Stimulated activated CD8-positive, alpha-beta memory T cell treated with anti-CD3 and anti-CD28 coated beads, Interleukin-7, amount 100 ng/mL, for 1 hour (primary cell): ENCODE results near the gene EFS.

Experiments used
- DNase-seq, 2 donors: peaks; one replicate each; pipeline ENCODE4 v3.0.0-alpha.2; 2020; ENCODE audit warnings: low read depth in 2 of 2

EFS gene

DNA sequence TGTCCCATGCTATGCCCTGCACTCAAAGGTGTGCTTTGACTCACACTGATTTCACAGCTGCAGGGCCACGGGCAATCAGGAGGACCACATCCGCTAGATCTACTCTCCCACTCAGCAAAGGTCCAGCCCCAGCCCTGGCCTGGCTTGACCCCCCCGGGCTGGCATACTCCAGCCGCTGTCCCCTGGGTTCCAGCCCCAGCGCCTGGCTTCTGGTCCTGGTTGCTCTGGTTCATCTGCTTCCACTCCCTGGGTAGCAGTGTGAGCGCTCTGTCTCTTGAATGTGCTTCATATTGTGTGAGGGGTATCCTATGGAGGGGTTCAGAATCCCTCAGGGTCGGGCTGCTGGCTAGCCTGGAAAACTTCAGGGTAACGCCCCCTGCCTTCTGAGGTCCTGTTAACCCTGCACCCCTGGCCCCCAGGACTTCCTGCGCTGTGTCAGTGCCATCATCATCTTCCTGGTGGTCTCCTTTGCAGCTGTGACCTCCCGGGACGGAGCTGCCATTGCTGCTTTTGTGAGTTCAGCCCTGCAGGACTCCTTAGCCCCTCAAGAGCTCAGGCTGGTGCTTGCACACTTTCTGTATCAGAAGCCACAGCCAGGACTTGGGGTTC lies 13.7 kb upstream of the EFS start:
- no peak for DNase-seq

DNA sequence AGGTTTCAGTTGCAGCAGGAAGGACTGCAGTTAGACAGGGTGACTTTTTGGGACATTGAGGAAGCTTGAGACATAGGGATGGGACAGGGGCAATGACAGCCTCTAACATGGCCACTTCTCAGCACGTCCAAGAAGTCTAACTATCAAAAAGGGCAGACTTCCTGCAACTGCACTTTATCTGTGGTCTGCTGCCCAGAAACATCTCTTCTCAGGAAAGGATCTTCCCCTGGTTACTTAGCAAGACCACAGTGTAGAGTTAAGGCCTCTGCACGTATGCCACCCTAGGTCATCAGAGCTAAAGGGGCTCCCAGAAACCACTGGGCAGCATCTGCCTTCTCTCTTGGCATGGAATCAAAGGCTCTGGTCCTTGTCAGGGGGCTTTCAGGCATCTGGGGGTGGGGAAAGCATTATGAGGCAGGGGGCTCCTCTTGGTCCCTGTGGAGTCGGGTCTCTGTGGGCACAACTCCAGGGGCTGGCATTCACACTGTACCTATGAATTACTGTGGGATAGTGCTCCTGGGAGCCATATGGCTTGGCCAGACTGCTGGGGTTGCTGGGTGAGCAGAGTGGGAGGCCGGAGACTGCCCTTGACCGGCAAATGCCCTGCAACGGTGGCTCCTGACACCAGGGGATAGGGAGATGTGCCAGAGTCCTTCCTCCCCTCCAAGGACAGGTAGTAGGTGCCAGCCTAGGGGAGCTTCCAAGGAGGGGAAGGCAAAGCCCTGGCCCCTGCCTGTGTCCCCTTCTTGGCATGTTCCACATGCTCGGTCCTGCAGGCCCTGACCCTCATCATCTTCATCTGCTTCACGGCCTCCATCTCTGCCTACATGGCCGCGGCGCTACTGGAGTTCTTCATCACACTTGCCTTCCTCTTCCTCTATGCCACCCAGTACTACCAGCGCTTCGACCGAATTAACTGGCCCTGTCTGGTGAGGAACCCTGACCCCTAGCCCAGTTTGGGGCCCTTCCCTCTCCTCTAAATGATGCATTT lies 12.9 kb upstream of the EFS start:
- no peak for DNase-seq

DNA sequence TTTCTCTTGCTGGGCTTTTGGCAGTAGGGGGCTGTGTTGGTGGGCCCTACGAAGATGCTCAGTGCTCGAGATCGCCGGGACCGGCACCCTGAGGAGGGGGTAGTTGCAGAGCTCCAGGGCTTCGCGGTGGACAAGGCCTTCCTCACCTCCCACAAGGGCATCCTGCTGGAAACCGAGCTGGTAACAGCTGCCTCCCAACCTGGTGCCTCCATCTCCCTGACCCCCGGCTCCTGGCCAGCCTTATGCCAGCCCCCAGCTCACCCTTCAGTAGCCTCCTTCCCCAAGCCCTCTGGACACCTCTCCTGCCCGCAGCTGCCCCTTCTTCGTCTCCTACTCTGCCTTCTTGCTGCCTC lies 12.2 kb upstream of the EFS start:
- DNase-seq: no peak

DNA sequence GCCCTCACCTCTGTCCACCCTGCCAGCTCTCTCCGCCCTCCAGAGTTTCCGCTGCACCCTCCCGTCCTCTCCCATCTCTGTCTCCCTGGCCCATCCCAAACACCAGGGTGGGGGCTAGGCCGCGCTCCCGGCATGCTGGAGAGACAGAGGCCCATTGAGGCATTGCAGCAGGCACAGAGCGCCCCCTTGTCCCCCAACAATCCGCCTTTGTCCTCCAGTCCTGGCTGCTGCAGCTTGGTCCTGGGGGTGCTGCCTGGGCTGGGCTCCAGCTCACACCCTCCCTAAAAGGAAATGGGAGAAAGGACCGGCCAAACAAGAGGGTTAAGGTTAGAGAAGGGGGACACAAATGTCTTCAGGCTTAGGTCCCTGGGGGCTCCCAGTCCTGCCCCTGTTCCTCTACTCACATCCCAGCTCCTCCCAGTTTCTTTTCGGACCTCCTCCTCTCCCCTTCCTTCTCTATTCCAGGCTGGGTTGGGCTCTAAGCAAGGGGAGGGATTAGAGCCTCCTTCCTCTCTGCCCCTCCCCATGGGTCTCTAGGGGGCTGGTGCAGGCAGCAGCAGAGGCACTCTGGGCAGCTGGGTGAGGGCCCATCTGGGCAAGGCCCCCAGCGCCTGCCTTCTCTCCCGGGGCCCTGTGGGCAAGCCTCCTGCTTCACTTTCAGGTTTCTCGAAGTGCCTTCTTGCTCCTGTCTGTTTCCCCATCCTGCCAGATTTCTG lies 11.7 kb upstream of the EFS start, which contains the start of gene CMTM5:
CMTM5 (plus strand) TSS at position 565 of the 716 bp plus-strand sequence. CDS start 206 bp downstream, outside the sequence.
- DNase-seq: no peak

DNA sequence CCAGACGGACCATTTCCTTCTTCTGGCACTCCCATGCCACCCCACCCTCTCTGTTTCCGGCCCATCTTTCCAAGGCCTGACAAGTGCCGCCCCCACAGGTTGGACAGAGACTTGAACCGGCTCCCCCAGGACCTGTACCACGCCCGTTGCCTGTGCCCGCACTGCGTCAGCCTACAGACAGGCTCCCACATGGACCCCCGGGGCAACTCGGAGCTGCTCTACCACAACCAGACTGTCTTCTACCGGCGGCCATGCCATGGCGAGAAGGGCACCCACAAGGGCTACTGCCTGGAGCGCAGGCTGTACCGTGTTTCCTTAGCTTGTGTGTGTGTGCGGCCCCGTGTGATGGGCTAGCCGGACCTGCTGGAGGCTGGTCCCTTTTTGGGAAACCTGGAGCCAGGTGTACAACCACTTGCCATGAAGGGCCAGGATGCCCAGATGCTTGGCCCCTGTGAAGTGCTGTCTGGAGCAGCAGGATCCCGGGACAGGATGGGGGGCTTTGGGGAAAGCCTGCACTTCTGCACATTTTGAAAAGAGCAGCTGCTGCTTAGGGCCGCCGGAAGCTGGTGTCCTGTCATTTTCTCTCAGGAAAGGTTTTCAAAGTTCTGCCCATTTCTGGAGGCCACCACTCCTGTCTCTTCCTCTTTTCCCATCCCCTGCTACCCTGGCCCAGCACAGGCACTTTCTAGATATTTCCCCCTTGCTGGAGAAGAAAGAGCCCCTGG lies 10.7 kb upstream of the EFS start:
- no peak for DNase-seq

DNA sequence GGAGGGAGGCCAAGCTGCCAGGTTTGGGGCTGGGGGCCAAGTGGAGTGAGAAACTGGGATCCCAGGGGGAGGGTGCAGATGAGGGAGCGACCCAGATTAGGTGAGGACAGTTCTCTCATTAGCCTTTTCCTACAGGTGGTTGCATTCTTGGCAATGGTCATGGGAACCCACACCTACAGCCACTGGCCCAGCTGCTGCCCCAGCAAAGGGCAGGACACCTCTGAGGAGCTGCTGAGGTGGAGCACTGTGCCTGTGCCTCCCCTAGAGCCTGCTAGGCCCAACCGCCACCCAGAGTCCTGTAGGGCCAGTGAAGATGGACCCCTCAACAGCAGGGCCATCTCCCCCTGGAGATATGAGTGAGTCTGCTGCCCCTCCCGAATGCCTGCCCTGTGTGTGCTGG lies 8.1 kb upstream of the EFS start:
- no peak for DNase-seq

DNA sequence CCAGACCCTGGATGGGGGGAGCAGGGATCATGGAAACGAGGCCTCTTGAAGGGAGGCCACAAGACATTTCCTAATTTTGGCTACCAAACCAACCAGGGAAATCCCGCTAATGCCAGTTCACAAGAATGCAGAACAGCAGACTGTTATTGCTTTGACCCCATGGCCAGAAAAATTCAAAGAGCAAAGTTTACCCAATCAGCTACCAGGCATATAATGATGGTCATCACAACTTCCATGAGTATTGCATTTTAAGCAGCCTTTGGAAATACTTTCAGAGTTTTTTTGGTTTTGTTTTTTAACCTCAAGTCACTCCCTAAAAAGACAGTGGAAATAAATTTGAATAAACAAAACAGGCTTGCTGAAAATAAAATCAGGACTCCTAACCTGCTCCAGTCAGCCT lies 7.5 kb upstream of the EFS start, which contains the start of gene IL25:
IL25 (plus strand) TSS at position 301 of the 400 bp plus-strand sequence.
- DNase-seq: no peak

DNA sequence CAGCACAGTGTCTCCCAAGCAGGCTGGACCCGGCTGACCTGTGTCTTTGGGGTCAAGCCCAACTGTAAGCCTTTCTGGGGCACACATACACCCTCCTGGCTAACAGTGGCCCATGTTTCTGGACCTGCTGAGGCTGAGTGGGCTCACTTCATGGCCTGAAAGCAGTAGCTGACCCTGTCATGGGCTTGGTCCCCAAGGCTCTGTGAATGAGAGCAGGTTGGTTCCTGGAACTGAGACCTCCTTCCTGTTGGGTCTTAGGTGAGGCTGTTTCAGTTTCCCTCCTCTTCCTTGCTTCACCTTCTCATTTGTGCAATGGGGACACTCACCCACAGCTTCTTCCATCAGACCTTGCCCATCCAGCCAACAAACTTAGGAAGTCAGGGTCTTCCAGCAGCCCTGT lies 6.9 kb upstream of the EFS start:
- no peak for DNase-seq

DNA sequence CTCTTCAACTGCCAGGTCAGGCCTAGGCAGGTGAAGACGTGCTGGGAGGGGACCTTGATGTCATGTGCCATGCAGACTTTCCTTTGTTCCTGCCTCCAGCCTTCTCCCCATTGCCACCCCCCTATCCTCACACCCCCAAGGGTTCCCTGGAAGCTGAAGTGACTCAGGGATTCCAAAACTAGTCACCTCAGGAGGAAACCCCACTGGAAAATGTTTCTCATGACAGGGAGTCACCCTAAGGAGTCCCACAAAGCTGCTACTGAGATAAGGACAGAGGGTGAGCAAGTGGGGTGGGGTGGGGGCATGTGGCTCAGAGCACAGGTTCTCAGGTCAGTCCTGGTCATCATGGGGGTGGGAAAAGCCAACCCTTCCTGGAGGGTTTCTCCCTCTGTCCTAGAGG lies 5.2 kb upstream of the EFS start:
- no peak for DNase-seq

DNA sequence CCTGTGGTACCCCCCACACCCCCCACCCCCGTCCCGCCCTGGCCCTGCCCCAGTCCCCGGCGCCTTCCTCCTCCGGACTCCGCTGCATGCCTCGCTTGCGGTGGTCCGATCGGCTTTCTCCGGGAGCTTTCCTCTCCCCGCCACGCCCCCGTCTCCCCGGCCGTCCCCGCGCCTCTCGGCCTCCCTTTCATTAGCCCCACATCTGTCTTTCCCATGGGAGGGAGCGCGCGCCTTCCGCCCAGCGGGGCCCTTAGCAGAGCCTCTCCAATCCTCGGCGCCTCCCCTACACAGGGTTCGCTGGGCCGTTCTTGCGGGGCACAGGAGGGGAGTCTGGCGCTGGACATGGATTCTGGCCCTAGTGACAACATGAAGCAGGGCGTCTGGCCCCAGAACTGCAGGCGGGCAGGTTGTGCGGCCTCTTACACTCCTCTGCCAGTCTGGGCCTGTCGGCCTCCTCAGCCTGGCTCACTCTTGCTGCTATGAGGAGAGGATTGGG lies 1.5 kb upstream of the EFS start:
- no peak for DNase-seq

DNA sequence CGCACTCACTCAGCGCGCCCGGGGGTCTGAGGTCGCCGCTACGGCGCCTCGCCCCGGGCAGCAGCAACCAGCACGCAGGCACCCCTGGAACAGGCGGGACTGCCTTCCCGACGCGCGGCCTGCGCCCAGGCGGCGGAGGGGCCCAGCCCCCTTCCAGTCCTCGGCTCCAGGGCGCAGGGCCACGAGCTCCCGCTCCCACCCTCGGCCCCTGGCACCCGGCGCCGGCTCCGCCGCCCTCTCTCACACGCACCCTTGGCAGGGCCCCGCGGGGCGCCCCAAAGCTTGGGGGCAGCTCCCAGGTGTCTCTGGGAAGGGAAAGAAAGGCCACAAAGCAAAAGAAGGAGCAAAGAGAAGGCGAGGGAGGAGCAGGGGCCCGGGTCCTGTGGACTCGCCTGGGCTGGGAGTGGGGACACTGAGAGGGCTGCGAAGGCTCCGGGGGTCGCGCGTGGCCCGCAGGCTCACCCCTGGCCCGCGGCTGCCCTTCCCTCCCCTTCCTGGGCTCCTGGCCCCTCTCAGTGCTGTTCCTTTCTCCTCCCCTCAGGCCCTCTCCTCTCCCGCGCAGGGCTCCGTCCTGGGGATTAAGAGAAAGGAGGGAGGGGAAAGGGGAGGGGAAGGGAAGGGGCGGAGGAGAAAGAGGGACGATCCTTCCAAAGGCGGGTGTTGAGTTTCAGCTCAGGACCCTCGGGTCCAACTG lies 907 bp upstream of the EFS start:
- no peak for DNase-seq

DNA sequence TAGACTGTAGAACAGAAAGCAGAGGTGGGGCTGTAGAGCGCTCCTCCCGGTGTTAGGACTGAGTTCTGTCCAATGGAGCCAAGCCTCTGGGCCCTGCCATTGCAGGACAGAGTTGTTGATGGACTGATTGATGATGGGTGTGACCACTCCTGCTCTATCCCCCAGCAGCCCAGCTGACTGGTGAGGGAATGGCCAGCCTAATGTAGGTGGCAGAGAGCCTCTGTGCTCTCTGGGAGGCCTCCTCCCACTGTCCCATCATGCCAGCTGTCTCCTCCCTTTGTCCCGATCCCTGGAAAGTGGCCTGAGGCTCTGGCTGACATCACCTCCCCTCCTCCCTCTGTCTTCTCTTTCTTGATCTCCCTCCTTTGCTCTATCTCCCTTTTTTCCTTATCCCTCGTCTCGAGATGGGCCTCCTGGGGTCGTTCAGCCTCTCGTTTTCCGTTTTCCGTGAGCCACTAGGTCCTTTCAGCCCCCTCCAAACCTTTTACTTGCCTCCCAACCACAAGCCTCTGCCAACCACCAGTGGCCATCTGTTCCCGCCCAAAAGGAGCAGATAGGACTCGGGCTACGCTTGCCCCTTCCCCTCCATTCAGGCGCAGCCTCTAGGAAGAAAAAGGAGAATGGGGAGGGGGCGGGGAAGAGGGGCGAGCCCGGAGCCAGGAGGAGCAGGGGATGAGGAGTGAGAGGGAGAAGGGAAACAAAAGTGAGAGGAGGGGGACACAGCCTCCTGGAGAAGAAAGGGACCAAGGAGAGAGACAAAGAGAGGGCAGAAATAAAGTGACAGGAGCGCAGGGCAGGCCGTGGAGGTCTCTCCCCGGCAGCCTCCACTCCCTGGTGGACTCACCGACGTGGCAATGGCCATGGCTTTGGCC lies 572 bp downstream of the EFS start:
- no peak for DNase-seq

DNA sequence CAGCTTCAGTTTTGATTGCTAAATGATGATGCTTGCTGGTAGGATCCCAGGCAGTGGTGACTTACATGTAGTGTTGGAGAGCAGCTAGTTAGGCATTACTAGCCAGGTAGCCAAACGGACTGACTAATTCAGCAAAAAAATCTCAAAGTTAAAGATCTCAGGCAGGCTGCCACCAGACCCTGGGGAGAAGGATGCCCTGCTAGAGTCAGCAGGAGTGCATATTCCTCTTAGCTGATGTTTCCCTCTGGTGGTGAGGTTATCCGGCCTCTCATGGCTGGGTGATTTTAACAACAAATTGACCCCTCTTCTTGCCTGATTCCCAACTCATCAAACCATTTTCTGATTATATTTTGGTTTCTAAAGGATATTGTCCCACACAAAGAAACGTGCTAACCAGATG lies 2.8 kb downstream of the EFS start:
- DNase-seq: no peak

DNA sequence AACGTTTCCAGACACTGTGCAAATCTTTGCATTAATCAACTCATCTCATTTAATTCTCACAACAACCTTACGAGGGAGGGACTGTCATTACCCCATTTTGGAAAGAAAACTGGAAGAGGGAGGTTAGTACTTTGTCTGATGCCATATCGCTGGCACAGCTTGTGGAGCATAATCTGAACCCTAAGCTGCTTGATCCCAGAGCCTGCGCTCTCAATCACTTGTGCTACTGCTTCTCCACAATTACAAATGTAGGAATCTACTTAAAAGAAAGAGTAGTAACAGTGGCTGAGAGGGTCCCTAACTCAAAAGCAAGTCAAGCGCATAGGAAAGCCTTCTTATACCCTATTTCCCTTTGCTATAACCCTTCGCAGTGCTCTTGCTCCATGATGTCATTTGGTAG lies 3.2 kb downstream of the EFS start:
- DNase-seq: no peak

DNA sequence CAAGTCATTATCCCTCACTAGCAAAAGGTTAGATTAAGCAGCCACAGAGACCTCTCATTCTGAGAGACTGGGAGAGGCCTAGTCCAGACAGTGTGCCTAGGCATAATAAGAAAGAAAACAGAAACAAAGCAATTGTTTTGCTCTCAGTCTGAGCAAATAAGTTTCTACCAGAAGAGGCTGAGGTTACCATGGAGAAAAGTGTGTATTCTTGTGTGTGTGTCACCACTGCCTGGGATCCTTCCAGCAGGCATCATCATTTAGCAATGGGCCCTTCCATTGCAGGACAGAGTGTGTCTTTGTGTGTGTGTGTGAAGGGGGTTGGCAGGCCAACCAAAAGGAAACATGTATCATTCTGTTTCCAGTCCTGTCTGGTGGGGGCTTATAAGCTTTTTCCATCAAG lies 3.7 kb downstream of the EFS start:
- DNase-seq: no peak

DNA sequence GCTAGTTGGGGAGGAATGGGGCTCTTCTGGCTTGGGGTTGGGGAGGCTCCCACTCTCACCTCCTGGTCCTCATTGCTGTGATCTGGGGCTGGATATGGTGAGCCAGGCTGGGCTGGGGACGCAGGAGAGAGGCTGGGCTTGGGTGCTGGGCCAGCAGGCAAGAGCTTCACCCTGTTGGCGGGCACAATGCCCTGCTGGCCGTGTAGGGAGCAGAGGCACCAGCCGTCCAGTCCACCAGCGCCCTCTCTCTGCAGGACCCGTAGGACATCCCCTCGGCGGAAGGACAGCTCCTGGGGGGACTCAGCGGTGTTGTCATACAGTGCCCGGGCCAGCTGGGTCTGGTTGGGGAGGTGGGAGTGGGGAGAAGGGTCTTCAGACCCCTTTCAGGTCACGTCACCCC lies 4.5 kb downstream of the EFS start:
- no peak for DNase-seq

DNA sequence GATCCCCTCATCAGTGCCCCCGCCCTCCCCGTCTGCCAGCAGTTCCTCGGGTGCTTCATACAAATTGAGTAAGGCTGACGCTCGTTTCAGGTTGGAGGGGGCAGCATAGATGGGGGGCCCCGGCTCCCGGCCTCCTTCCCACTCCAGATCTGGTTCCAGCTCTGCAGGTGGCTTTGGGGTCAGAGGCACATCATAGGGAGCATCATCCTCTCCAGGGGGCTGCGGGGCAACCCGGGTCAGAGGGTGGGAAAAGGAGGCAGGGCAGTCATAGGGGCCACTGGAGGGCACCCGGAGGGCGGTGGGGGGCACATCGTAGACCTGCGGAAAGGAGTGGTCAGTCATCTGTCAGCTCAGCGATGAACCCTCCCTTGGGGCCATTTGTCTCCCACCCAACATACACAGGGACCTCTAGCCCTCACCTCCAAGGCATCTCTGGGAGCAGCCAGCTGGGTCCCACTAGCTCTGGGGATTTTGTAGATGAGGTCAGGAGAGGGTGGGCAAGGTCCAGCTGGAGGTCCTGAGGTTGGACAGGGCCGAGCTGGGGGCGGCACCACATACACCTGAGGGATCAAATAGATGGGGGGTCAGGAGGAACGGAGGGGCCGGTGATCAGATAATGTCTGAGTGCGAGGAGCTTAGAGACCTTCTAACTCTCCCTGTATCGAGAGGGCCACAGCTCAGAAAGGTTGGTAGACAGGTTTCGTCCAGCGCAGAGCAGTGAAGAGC lies 5.1 kb downstream of the EFS start:
- DNase-seq: no peak

DNA sequence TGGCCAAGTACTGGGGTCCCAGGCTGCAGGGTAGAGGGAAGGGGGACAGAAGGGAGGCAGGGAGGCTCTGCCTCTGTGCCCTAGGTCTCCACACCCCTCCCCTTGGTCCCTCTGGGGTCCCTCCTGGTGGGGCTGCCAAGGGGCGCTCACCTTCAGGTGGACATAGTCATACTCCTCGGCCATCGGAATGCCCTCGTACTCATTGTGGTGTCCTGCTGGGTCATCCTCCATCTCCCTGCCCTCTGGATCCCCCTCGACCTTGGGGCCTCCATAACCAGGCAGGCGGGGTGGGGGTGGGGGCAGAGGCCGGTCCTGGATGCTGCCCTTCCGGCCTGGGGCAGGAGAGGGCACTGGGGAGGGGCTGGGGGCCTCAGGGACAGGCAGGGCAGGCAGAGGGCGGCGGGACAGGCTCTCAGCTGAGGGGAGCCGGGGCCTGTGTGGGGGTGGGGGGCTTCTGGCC lies 5.8 kb downstream of the EFS start:
- DNase-seq: no peak

DNA sequence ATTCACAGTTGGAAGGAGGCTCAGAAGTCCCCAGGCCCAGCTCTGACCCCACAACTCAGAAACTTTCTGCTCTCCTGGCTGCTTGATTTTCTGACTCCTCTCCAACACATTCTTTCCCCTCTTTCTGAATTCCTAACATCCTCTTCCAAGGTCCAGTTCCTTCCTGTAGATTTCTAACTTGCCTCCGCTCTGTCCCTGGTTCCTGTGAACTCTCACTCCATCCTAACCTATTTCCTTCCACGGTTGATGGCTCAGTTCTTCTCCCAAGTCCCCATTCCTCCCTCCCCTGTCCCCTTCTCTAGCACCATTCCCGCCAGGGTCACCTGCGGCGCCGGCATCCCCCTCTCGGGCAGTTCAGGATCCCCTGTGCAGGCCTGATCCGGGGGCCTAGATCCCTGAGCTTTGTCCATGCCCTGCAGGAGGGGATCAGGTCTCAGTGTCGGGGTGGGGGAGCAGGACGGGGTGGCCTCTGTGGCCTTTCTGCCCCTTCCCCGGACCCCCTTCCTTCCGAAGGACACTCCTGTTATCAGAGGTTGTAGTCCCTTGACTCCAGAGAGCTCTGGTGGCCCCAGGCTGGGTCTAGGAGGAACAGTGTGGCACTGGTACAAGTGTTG lies 6.3 kb downstream of the EFS start:
- DNase-seq: no peak
